ENCODE measurements around the gene BEGAIN. TPM values are rescaled to one million over a fixed set of nuclear protein-coding genes. Genes with fewer than 3 reads are reported as not detected.

The BEGAIN gene
- total and polyA plus RNA-seq, 12 donors = 0.20 to 4.3 (median 0.83) TPM

DNA sequence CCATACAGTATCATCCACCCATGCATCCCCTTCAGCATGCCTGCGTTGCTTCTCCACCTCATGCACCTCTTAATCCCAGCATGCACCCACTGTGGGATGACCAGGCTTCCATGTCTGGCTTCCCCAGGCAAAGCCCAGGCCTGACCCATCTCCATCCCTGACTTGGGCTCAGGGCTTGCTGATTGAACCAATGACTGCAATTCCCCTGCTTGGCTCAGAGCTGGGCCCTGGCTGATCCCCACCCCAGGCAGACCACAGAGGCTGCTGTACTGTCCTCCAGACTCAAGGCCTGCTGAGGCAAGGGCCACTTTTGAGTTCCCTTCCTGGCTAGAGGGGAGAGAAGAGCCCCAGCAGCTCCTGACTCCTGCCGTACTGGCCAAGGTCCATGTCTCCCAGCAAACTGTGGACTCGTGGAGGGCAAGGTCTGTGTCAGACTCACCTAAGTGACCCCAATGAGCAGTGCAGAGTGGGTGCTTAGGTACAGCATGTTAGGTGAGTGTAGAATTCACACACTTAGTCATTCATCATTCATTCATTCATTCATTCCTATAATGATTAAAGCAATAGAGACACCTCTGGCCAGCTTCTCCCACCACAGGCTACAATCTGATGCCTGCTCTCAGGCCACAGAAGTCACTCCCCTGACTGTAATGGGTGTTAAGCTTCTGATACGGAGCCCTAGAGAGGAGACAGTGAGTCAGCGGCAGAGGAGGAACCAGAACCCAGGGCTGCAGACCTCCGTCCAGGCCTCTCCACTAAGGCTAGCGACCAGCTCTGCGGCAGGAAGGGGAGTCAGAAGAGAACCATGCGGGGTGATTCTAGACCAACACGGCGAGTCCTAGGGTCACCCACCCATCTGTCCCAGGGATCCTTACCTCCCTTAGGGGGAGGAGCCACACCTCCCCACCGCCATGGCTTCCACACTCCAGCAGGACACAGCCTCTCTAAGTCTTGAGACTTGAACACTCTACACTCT is 2.9 kb downstream of the BEGAIN start:
- intact Hi-C loops (cut with DNase I) = no loop called here
- Histone ChIP-seq H3K27ac (no peak overlapping the region), H3K27me3 (peaks cover 0 to 36% (median 34%) of the 10 kb centered on the region in 7 donors), H3K36me3 (no peaks in the 10 kb centered on the region), H3K9me3 (no peaks in the 10 kb centered on the region), H3K4me1 (peaks cover 2 to 18% (median 10%) of the 10 kb centered on the region in 9 donors), H3K4me3 (no peak overlapping the region)
- WGBS, 2 donors = 91 to 93% methylated on average over 12 of the region's 12 CpGs
- DNase-seq = no peak
- ATAC-seq = no peak
- TF ChIP-seq, protein P1, sequence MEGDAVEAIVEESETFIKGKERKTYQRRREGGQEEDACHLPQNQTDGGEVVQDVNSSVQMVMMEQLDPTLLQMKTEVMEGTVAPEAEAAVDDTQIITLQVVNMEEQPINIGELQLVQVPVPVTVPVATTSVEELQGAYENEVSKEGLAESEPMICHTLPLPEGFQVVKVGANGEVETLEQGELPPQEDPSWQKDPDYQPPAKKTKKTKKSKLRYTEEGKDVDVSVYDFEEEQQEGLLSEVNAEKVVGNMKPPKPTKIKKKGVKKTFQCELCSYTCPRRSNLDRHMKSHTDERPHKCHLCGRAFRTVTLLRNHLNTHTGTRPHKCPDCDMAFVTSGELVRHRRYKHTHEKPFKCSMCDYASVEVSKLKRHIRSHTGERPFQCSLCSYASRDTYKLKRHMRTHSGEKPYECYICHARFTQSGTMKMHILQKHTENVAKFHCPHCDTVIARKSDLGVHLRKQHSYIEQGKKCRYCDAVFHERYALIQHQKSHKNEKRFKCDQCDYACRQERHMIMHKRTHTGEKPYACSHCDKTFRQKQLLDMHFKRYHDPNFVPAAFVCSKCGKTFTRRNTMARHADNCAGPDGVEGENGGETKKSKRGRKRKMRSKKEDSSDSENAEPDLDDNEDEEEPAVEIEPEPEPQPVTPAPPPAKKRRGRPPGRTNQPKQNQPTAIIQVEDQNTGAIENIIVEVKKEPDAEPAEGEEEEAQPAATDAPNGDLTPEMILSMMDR (IDR thresholded peaks at IDR 0.05) = no peak

DNA sequence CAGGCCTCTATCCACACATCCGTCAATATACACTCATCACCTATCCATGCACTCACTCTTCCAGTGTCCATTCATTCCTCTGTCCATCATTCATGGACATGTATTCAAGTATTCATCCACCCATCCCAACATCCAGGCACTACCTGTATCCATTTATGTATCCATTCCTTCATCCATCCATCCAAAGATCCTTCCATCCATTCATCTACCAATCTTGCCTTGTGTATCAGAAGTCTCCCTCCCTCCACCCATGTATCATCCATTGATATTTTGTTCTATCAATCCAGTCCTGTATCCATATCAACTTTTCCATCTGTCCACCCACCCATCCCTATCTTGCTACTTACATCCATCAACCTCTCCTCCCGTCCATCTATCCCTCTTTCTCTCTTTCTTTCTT is 4.0 kb downstream of the BEGAIN start:
- DNase-seq (no peak), ATAC-seq (no peak)
- no peak overlapping the region for H3K27ac ChIP-seq
- H3K4me1 ChIP-seq = peaks cover 2 to 16% (median 10%) of the 10 kb centered on the region in 9 donors
- intact Hi-C loops (cut with DNase I) = no loop called here
- peaks cover 0 to 6% (median 0%) of the 10 kb centered on the region in 11 donors for H3K9me3 ChIP-seq
- no peaks in the 10 kb centered on the region for H3K36me3 ChIP-seq
- 89 to 91% methylated on average over 2 of the region's 2 CpGs for WGBS, 2 donors
- peaks cover 0 to 25% (median 23%) of the 10 kb centered on the region in 7 donors for H3K27me3 ChIP-seq
- no peak overlapping the region for H3K4me3 ChIP-seq
- TF ChIP-seq, protein P1 (IDR thresholded peaks at IDR 0.05) = no peak

- Histone ChIP-seq H3K36me3 (no peaks in the 10 kb centered on the region), H3K4me1 (peaks cover 2 to 11% (median 8%) of the 10 kb centered on the region in 9 donors), H3K4me3 (no peak overlapping the region), H3K9me3 (peaks cover 0 to 6% (median 0%) of the 10 kb centered on the region in 11 donors), H3K27ac (no peak overlapping the region), H3K27me3 (peaks cover 0 to 19% (median 17%) of the 10 kb centered on the region in 7 donors)
- ATAC-seq = no peak
- intact Hi-C loops (cut with DNase I) = no loop called here
- TF ChIP-seq, protein P1 (IDR thresholded peaks at IDR 0.05) = no peak
- no peak for DNase-seq
- 95 to 96% methylated on average over 16 of the region's 16 CpGs for WGBS, 2 donors
Observed at GRCh38 chr14:100582496-100583165, 4.6 kb downstream of the BEGAIN start.
